MM.1S (cell line): ENCODE results near the gene KCNK2.

Source experiments
- DNase-seq: peaks from one replicate; pipeline ENCODE4 v3.0.0-alpha.2; 2015
- H2AFZ ChIP-seq: fragments of 300-600 bp; sonication (generic); 2 replicates; pipeline ENCODE4 v1.6.0; 2016; ENCODE audit warnings: antibody characterized with exemption, low read length
- H3F3A ChIP-seq: fragments of 300-600 bp; sonication (generic); 2 replicates; pipeline ENCODE4 v1.6.1; 2016; ENCODE audit warnings: mild to moderate bottlenecking, antibody characterized with exemption, low read length, moderate library complexity, mixed read lengths; ENCODE audit not compliant: insufficient read depth
- H3K27ac ChIP-seq: fragments of 300-600 bp; sonication (generic); 2 replicates; pipeline ENCODE4 v1.5.1; 2016; ENCODE audit warnings: mild to moderate bottlenecking, low read length
- H3K27me3 ChIP-seq: fragments of 300-600 bp; sonication (generic); replicated peaks from 2 replicates; pipeline ENCODE4 v1.6.0; 2016; ENCODE audit warnings: low read length; ENCODE audit not compliant: insufficient read depth
- H3K36me3 ChIP-seq: fragments of 300-600 bp; sonication (generic); replicated peaks from 2 replicates; pipeline ENCODE4 v1.6.1; 2016; ENCODE audit warnings: mild to moderate bottlenecking, low read length, mixed read lengths; ENCODE audit not compliant: insufficient read depth
- H3K4me1 ChIP-seq: fragments of 300-600 bp; sonication (generic); 2 replicates; pipeline ENCODE4 v1.6.1; 2016; ENCODE audit warnings: low read length, mixed read lengths
- H3K4me2 ChIP-seq: fragments of 300-600 bp; sonication (generic); 2 replicates; pipeline ENCODE4 v1.6.0; 2016; ENCODE audit warnings: low read depth, low read length
- H3K4me3 ChIP-seq: fragments of 300-600 bp; sonication (generic); 2 replicates; pipeline ENCODE4 v1.5.1; 2016; ENCODE audit warnings: low read length, mixed read lengths
- H3K79me2 ChIP-seq: fragments of 300-600 bp; sonication (generic); 2 replicates; pipeline ENCODE4 v1.6.1; 2016; ENCODE audit warnings: mixed run types, low read length, mixed read lengths
- H3K9ac ChIP-seq: fragments of 300-600 bp; sonication (generic); 2 replicates; pipeline ENCODE4 v1.6.1; 2016; ENCODE audit warnings: low read length, mixed read lengths
- H3K9me2 ChIP-seq: fragments of 300-600 bp; sonication (generic); replicated peaks from 2 replicates; pipeline ENCODE4 v1.6.1; 2016; ENCODE audit warnings: mild to moderate bottlenecking, low read length, mixed read lengths; ENCODE audit not compliant: insufficient read depth
- H3K9me3 ChIP-seq: fragments of 300-600 bp; sonication (generic); replicated peaks from 2 replicates; pipeline ENCODE4 v1.6.1; 2016; ENCODE audit warnings: mild to moderate bottlenecking, low read length, mixed read lengths; ENCODE audit not compliant: insufficient read depth
- H4K20me1 ChIP-seq: fragments of 300-600 bp; sonication (generic); 2 replicates; pipeline ENCODE4 v1.6.1; 2016; ENCODE audit warnings: mild to moderate bottlenecking, low read length, moderate library complexity, mixed read lengths; ENCODE audit not compliant: insufficient read depth
- EZH2 ChIP-seq: fragments of 300-600 bp; sonication (generic); optimal IDR thresholded peaks from 2 replicates; pipeline ENCODE3; 2017; ENCODE audit warnings: low read depth, mild to moderate bottlenecking, antibody characterized with exemption, low read length, mixed read lengths
- EZH2phosphoT487 ChIP-seq: fragments of 300-600 bp; sonication (generic); IDR thresholded peaks from 2 replicates; pipeline ENCODE4 v1.6.1; 2018; ENCODE audit warnings: antibody characterized with exemption, low read length
- TF ChIP-seq, protein P1 (sequence below): fragments of 300-600 bp; sonication (generic); IDR thresholded peaks from 2 replicates; pipeline ENCODE4 v1.5.1; 2016; ENCODE audit warnings: antibody characterized with exemption, low read length, mixed read lengths

Gene KCNK2

DNA sequence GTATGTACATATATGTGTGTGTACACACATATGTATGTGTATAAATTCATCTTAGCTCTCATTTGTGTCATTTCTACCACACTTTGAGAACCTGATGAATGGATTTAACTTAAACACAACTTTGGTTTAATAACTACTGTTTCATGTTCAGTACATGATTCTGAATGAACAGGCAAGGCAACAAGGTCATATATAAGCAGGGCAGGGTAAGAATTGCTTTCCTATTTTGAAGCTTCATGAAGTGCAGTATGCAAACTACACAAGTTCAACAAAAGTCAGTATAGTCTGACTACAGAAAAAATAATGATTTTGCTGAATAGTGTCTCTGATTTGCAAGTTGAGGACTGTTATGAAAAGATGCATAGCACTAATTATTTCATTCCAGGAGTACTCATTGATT, 127.6 kb downstream of the KCNK2 start:
- Histone ChIP-seq H3K9me2 (no peaks in the 10 kb centered on the region), H3K27me3 (no peaks in the 10 kb centered on the region), H3F3A (no peaks in the 10 kb centered on the region), H3K9me3 (no peaks in the 10 kb centered on the region), H3K4me1 (no peaks in the 10 kb centered on the region), H3K4me3 (no peak overlapping the region), H2AFZ (no peak overlapping the region), H4K20me1 (no peaks in the 10 kb centered on the region), H3K36me3 (no peaks in the 10 kb centered on the region), H3K4me2 (no peak overlapping the region), H3K9ac (no peak overlapping the region), H3K27ac (no peak overlapping the region), H3K79me2 (no peaks in the 10 kb centered on the region)
- DNase-seq: no peak
- TF ChIP-seq EZH2phosphoT487: no peak
- TF ChIP-seq, protein P1, sequence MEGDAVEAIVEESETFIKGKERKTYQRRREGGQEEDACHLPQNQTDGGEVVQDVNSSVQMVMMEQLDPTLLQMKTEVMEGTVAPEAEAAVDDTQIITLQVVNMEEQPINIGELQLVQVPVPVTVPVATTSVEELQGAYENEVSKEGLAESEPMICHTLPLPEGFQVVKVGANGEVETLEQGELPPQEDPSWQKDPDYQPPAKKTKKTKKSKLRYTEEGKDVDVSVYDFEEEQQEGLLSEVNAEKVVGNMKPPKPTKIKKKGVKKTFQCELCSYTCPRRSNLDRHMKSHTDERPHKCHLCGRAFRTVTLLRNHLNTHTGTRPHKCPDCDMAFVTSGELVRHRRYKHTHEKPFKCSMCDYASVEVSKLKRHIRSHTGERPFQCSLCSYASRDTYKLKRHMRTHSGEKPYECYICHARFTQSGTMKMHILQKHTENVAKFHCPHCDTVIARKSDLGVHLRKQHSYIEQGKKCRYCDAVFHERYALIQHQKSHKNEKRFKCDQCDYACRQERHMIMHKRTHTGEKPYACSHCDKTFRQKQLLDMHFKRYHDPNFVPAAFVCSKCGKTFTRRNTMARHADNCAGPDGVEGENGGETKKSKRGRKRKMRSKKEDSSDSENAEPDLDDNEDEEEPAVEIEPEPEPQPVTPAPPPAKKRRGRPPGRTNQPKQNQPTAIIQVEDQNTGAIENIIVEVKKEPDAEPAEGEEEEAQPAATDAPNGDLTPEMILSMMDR: no peak
- TF ChIP-seq EZH2: no peak

DNA sequence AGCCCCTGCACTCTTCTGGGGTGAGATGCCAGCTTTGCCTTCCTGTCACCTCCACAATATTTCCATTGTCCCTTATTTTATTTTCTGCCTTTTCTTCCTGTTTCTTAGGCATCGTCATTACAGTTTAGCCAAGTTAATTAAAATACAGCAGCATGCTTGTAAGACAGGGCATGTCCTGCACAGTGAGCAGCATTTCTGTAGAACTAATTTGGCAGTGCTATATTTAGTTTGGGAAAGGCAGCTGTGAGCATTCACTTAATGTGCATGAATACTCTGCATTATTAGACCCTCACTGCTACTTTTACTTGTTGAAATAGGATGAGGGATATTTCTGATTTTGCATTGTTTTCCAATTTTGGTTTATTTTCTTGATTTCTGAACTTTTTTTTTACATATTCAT, 133.3 kb downstream of the KCNK2 start:
- no peak overlapping the region for H3K4me3 ChIP-seq
- no peaks in the 10 kb centered on the region for H3K36me3 ChIP-seq
- no peak for TF ChIP-seq EZH2
- TF ChIP-seq EZH2phosphoT487: no peak
- TF ChIP-seq, protein P1: no peak
- H3K9me2 ChIP-seq: no peaks in the 10 kb centered on the region
- no peaks in the 10 kb centered on the region for H3K9me3 ChIP-seq
- no peaks in the 10 kb centered on the region for H4K20me1 ChIP-seq
- no peaks in the 10 kb centered on the region for H3F3A ChIP-seq
- H3K4me1 ChIP-seq: no peaks in the 10 kb centered on the region
- H3K27me3 ChIP-seq: no peaks in the 10 kb centered on the region
- H3K79me2 ChIP-seq: no peaks in the 10 kb centered on the region
- H3K9ac ChIP-seq: no peak overlapping the region
- H3K4me2 ChIP-seq: no peak overlapping the region
- no peak overlapping the region for H2AFZ ChIP-seq
- no peak overlapping the region for H3K27ac ChIP-seq
- DNase-seq: no peak

GRCh38 chr1:215219372-215219771, 136.8 kb downstream of the KCNK2 start:
- Histone ChIP-seq H3K36me3 (no peaks in the 10 kb centered on the region), H3K27me3 (no peaks in the 10 kb centered on the region), H2AFZ (no peak overlapping the region), H3K4me3 (no peak overlapping the region), H3K79me2 (no peaks in the 10 kb centered on the region), H3K9me2 (no peaks in the 10 kb centered on the region), H3K4me2 (no peak overlapping the region), H3K27ac (no peak overlapping the region), H3F3A (no peaks in the 10 kb centered on the region), H3K9ac (no peak overlapping the region), H4K20me1 (no peaks in the 10 kb centered on the region), H3K4me1 (no peaks in the 10 kb centered on the region), H3K9me3 (no peaks in the 10 kb centered on the region)
- TF ChIP-seq EZH2 (no peak), EZH2phosphoT487 (no peak)
- TF ChIP-seq, protein P1: no peak
- no peak for DNase-seq

DNA sequence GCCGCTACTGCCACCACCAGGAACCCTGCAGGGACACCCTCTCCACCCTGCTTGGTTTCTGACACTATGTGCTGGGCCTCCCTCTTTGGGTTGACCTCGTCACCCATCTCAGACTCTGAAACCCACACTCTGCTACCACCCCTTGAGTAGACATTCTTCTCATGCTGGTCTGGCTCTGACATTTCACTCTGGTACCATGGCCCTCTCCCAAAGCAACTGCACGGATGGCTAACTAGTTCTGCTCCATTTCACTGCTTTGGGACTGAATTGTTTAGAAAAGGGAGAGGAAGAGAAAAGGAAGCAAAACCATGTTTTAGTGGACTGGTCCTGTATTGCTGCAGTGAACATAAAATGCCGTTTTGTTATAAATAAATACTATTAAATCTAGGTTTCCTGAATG, 137.8 kb downstream of the KCNK2 start:
- Histone ChIP-seq H3F3A (no peaks in the 10 kb centered on the region), H3K9me3 (no peaks in the 10 kb centered on the region), H3K79me2 (no peaks in the 10 kb centered on the region), H3K4me2 (no peak overlapping the region), H3K9ac (no peak overlapping the region), H3K27ac (no peak overlapping the region), H4K20me1 (no peaks in the 10 kb centered on the region), H3K36me3 (no peaks in the 10 kb centered on the region), H3K4me3 (no peak overlapping the region), H3K4me1 (no peaks in the 10 kb centered on the region), H3K9me2 (no peaks in the 10 kb centered on the region), H3K27me3 (no peaks in the 10 kb centered on the region), H2AFZ (no peak overlapping the region)
- no peak for DNase-seq
- TF ChIP-seq, protein P1: no peak
